ENCODE results near the gene ST6GAL2. TPM values are rescaled to one million over a fixed set of nuclear protein-coding genes. Genes with fewer than 3 reads are reported as not detected.

ST6GAL2 gene
- polyA plus RNA-seq, 1 donor from 2014 or later: 22.1 TPM

- Histone ChIP-seq H3K36me3 (ENCODE audit: insufficient read depth, low read length) (no peaks in the 10 kb centered on the region), H3K79me2 (replicated peaks; ENCODE audit: insufficient read depth, low read length) (no peaks in the 10 kb centered on the region), H3K27ac (ENCODE audit: low read length) (no peak overlapping the region), H3K9me2 (ENCODE audit: insufficient read depth, low read length) (no peaks in the 10 kb centered on the region), H4K20me1 (ENCODE audit: insufficient read depth) (no peaks in the 10 kb centered on the region), H3K27me3 (ENCODE audit: insufficient read depth, low read depth, low read length) (no peaks in the 10 kb centered on the region), H2AFZ (ENCODE audit: low read depth, low read length) (no peak overlapping the region), H3K9ac (ENCODE audit: low read length) (no peak overlapping the region), H3F3A (ENCODE audit: insufficient read depth, low read length, poor library complexity, severe bottlenecking) (no peaks in the 10 kb centered on the region), H3K4me3 (ENCODE audit: low read length) (no peak overlapping the region), H3K4me2 (ENCODE audit: low read length) (no peak overlapping the region), H3K9me3 (ENCODE audit: low read length) (no peaks in the 10 kb centered on the region)
- no peak for TF ChIP-seq CTCF (IDR thresholded peaks at IDR 0.05; ENCODE audit: poor library complexity, severe bottlenecking)
- TF ChIP-seq POLR2AphosphoS5 (IDR thresholded peaks at IDR 0.05): no peak
Observed at GRCh38 chr2:106770986-106771385, 115.0 kb downstream of the ST6GAL2 start.

GRCh38 chr2:106764614-106765013 lies 121.4 kb downstream of the ST6GAL2 start:
- TF ChIP-seq POLR2AphosphoS5 (IDR thresholded peaks at IDR 0.05) (no peak), CTCF (IDR thresholded peaks at IDR 0.05; ENCODE audit: poor library complexity, severe bottlenecking) (no peak), EP300 (conservative IDR thresholded peaks at IDR 0.05; ENCODE audit: poor library complexity, severe bottlenecking) (no peak), TAF1 (IDR thresholded peaks at IDR 0.05; ENCODE audit: low read depth) (no peak), EZH2 (IDR thresholded peaks at IDR 0.05; ENCODE audit: borderline replicate concordance, insufficient read depth, low read length, poor library complexity, severe bottlenecking) (no peak), RAD21 (conservative IDR thresholded peaks at IDR 0.05) (no peak), SMC3 (conservative IDR thresholded peaks at IDR 0.05; ENCODE audit: poor library complexity) (no peak), MXI1 (conservative IDR thresholded peaks at IDR 0.05; ENCODE audit: poor library complexity, severe bottlenecking) (no peak), REST (IDR thresholded peaks at IDR 0.05; ENCODE audit: borderline replicate concordance) (no peak)
- Histone ChIP-seq H3K9me2 (ENCODE audit: insufficient read depth, low read length) (no peaks in the 10 kb centered on the region), H3K27ac (ENCODE audit: low read length) (no peak overlapping the region), H3K9me3 (ENCODE audit: low read length) (no peaks in the 10 kb centered on the region), H3F3A (ENCODE audit: insufficient read depth, low read length, poor library complexity, severe bottlenecking) (no peaks in the 10 kb centered on the region), H2AFZ (ENCODE audit: low read depth, low read length) (no peak overlapping the region), H4K20me1 (ENCODE audit: insufficient read depth) (no peaks in the 10 kb centered on the region), H3K27me3 (ENCODE audit: insufficient read depth, low read depth, low read length) (no peaks in the 10 kb centered on the region), H3K36me3 (ENCODE audit: insufficient read depth, low read length) (no peaks in the 10 kb centered on the region), H3K79me2 (replicated peaks; ENCODE audit: insufficient read depth, low read length) (no peaks in the 10 kb centered on the region), H3K4me3 (ENCODE audit: low read length) (no peak overlapping the region), H3K4me2 (ENCODE audit: low read length) (no peak overlapping the region), H3K9ac (ENCODE audit: low read length) (no peak overlapping the region)

Measured in neural cell (in vitro differentiated cells).